HG02973 (cell line): ENCODE measurements around the gene ZFPL1.

ENCODE experiments used
- ATAC-seq: cut with Tn5 transposase; IDR thresholded peaks from one replicate; pipeline ENCODE4 v1.9.1; 2021; ENCODE audit warnings: moderate library complexity; ENCODE audit not compliant: unreplicated experiment

Gene ZFPL1

GRCh38 chr11:65128182-65129145 lies 44.4 kb downstream of the ZFPL1 start:
- no peak for ATAC-seq

GRCh38 chr11:65129649-65130441 lies 45.8 kb downstream of the ZFPL1 start:
- no peak for ATAC-seq

GRCh38 chr11:65130631-65131416 lies 46.8 kb downstream of the ZFPL1 start:
- ATAC-seq, result no peak

GRCh38 chr11:65131417-65131776 lies 47.4 kb downstream of the ZFPL1 start:
- ATAC-seq, result no peak

GRCh38 chr11:65131895-65132237 lies 47.8 kb downstream of the ZFPL1 start:
- no peak for ATAC-seq

GRCh38 chr11:65132238-65132987 lies 48.4 kb downstream of the ZFPL1 start:
- ATAC-seq, result no peak

- ATAC-seq, result no peak
These were observed 49.1 kb downstream of the ZFPL1 start for GRCh38 chr11:65132988-65133700.

- no peak for ATAC-seq
These were observed 49.7 kb downstream of the ZFPL1 start for GRCh38 chr11:65133724-65134123.

- peak; percentile 50 for ATAC-seq
These were observed 50.4 kb downstream of the ZFPL1 start, which contains the start of gene SYVN1 for GRCh38 chr11:65134240-65134951. Gene SYVN1, minus strand, starts transcription at chr11:65134519. Its CDS starts 918 bp downstream, at chr11:65133601.

GRCh38 chr11:65134952-65135632 lies 51.1 kb downstream of the ZFPL1 start:
- ATAC-seq, result peak; percentile 62

GRCh38 chr11:65135633-65136145 lies 51.7 kb downstream of the ZFPL1 start:
- ATAC-seq, result no peak

GRCh38 chr11:65136515-65137096 lies 52.6 kb downstream of the ZFPL1 start:
- no peak for ATAC-seq
